Measurements from ENCODE around the gene PRKAG2.

PRKAG2 gene

DNA sequence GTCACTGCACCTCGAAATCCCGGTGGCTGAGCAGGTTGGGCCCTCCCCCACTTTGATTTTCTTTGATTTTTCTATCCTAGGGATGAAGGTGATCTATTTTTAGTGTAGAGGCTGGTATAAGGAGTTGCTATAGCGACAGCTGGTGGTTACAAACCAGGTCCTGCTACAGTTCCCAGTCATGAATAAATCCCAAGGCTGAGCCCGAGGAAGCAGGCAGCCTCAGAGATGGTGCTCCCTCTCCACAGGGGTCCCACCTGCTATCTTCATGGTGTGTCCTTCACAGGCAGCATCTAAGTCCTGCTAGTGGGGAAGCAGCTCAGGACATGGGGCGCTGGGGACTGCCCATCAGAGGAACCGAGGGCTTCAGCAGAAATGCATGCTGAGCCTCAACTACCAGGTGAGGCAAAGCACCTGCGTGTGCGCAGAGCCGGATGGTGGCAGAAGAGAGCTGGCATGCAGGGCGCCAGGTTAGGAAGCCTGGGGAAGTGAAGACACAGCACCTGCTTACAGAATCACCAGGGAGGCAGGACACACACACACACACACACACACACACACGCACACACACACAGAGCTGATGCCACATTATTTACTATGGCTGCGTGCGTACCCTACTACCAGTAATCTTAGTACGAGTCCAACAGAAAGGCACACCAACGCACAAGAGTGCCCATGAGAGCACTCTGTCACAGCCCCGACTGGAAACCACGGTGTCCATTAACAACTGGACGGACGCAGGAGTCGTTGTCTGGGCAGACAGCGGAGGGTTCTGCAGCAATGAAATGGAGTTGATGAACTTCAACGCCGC, 150.9 kb downstream of the PRKAG2 start:
- no peak for DNase-seq (ENCODE audit: low read depth)

DNA sequence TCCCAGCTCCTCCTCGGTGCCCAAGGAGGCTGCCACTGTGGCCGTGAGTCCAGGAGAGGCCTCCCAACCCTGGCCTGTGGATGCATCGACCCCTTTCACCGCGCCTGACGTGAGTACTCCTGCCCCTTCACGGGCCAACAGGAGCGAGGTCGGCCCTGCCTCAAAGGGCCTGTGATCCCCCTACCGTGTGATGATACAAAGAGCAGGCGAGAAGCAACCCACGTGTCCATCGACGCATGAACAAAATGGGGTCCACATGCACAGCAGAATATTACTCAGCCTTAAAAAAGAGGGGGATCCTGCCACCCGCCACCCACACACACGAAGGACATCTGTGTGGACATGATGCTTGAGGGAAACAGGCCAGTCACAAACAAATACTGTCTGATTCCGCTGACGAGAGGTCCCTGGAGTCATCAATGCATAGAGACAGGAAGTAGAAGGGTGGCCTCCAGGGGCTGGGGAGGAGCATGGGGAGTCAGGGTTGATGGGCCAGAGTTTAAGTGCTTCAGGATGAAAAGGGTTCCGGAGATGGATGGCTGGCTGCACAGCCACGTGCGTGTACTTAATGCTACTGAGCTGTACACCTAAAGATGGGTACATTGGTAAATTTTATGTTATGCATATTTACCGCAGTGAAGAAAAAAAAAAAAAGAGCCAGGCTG, 151.9 kb downstream of the PRKAG2 start:
- no peak for DNase-seq (ENCODE audit: low read depth)

DNA sequence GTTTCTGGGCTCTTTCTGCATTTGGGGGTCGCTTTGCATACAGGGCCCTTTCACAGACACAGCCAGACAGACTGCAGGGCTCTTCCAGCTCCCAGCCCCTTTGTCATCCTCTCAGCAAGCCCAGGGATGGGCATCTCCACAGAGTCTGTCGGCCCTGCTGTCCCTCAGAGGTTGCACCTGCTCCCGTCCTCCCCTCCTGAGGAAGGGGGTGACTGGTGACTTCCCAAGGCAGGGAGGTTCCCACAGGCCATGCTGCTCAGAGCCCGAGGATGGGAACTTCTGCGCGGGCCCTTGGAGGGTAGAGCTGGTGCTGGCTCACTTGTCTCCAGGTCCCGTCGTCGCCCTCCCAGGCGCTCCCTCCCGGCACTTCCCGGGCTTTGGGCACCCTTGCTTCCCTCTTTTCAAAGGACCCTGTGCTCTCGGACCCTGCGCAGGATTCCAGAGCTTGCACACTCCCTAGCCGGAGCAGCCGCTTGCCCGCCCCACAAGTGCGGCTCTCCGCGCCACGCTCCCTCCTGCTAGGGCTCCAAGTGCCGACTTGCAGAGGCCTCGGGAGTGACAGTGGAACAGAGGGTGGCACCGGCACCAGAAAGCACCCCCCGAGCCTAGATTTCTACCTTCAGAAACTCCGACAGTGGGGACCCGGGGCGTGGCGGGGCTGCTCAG, 152.5 kb downstream of the PRKAG2 start:
- DNase-seq (ENCODE audit: low read depth), result no peak

DNA sequence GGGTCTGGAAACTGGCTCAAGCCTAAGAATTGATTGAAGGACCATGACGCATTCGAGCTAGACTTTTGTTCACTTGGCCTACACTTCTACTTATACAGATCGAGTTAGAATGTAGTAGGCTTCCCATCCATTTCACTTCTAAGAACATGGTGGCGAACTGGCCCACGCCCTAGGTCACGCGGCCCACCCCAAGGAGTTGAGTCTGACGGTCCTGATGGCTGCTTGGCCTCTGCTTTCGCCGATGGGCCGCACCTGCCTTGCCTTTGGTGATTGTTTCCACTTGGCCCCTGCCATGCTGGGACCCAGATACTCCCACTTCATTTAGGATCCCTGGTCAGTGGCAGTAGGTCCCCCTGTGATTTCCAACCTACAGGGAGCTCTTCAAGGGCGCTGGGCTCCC, 153.6 kb downstream of the PRKAG2 start:
- DNase-seq (ENCODE audit: low read depth), result no peak

DNA sequence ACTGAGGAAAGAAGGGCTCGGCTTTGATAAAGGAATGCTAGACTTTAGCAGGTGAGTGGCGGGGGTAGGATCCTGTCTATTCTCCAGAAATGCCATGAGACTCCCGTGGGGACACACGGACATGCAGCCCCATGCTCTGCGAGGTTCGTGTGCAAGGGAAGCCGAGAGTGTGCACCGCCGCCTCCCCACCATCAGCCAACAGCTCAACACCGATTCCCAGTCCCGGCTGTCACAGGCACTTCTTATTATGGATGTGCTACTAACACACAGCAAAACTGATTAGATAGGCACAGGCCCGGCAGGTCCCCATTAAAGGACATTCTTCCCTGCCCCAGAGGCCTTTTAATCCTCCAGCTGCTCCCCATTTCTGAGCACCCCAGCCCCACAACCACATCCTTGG, 154.4 kb downstream of the PRKAG2 start:
- no peak for DNase-seq (ENCODE audit: low read depth)

DNA sequence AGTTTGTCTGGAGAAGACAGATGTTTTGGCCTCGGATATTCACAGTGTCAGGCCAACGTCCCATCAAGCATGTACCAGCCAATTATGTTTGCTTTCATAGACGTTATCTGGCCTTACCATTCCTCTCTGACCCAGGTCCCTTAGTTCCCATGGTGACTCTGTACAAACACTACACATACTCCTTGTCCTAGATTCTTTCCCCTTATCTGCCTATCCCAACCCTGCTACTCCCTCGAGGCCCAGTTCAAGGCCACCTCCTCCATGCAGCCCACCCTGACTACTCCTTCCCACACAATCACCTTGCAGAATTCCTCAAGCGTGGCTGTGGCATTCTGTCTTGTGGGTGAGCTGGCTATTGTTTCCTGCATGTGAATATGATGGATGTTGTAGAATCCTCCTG, 155.2 kb downstream of the PRKAG2 start:
- no peak for DNase-seq (ENCODE audit: low read depth)

DNA sequence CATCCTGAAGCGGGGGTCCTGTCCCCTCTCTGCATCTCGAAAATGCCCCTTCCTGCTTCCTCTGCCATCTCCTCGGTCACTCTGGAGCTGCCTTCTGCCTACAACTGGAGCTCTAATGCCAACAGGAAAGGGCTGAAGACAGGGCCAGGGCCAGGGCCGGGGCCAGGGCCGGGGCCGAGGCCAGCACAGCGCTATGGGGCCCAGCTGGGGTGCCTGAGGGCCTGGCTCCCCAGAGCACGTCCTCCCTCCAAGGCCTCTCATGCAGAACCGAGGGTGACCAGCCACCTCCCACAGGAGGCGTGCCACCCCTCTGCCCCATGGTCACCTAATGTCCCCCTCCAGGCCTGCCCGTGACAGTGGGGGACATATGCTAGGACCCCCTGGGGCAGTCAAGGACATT, 155.7 kb downstream of the PRKAG2 start:
- DNase-seq (ENCODE audit: low read depth), result no peak

DNA sequence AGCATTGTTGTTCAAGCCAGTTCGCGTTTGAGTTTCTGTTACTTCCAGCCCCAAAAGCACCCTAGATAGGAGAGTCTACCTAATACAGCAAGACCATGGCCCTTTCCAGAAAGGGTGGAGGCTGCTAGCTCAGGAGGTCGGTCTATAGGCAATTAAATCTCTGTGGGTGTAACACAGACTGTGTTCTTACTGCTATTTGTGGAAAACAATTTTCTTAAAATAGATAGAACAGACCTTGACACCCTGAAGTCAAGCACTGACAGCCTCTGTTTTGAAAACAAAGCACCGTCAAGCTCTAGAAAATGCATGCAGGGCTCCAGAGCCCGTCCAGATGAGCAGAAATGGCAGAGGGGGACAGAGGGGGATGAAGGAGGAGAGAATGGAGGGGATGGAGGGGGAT, 156.6 kb downstream of the PRKAG2 start:
- DNase-seq (ENCODE audit: low read depth), result no peak

DNA sequence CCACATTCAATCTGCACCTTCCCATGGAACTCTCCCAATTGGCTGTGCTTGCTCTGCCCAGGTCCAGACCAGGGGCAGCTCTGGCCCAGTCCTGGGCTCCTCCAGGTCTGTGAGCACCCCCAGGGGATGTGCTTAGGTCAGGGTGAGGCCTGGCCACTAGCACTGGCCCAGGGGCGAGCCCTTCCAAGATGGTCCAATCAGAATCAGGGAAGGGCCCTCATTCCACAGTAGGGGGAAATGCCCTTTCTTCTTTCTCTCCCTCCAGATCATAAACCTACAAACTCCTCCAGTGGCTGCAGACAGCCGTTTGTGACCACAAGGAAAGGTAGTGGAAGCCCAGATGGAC, 157.0 kb downstream of the PRKAG2 start:
- no peak for DNase-seq (ENCODE audit: low read depth)

DNA sequence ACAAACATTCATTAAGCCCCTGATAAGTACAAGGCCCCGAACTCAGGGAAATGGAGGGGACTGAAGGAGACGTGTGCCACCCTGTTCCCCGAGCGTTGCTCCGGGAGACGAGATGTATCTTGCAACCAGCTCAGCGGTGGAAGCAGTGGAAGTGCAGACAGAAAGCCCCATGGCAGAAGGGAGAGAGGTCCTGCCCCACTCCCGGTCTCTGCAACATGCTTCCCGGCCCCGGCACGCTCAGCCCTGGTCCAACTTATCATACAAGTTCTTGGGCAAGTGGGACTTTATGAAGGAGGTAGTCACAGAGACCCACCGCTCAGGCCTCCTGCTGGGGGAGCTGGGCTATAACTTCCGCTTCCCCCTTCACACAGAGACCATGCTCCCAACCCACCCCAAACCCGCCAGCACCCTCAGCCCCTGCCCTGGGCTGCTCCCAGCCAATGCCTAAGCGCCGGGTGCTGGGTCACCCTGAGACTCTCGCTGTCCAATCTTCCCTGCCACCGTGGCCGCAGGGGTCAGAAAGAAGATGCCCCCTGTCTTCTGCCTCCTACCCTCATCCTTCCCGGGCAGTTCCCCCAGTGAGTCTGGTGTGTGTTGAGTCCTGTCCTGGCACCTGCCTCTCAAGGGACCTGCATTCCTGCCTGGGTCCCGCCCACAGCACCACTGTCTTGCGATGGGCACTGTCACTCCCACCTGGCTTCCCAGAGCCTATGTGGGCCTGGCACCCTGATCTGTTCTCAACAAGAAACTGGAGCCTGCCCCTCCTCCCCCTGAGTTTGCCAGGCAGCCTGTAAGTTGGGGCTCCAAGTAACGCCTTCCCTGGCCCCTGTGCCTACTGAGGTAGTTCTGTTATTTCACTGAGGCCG, 157.7 kb downstream of the PRKAG2 start:
- no peak for DNase-seq (ENCODE audit: low read depth)

DNA sequence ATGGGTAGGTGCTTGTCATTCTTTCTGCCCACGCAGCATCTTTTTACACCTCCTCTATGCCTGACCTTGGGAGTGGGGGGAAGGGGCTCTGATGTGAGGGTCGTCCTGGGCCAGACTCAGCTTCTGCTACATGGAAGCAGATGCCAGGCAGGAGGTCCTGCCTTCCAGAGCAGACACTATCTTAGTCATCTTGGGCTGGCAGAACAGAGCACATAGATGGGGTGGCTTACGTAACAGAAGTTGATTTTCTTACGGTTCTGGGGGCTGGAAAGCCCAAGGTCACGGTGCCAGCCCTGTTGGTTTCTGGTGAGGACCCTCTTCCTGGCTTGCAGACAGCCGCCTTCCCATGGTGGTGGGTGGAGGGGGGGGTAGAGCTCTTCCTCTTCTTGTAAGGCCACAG, 159.0 kb downstream of the PRKAG2 start:
- no peak for DNase-seq (ENCODE audit: low read depth)

DNA sequence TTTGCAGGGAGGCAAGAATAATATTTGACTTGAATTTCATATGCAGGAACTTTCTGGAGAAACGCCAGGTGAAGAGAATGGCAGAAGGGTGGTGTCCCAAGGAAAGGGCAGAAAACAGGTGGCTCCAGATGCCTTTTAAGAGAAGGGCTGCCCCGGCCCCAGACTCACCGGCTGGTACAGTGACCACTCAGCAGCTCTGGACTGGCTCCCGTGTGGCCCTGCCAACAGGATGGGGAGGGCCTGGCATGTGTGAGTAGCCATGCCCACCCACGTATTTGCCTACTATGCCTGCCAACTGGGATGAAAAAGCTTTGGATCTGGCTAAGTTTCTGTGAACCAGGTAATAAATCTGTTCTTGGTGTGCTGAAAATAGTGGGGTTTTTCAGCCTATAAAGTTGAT, 159.5 kb downstream of the PRKAG2 start:
- no peak for DNase-seq (ENCODE audit: low read depth)

DNA sequence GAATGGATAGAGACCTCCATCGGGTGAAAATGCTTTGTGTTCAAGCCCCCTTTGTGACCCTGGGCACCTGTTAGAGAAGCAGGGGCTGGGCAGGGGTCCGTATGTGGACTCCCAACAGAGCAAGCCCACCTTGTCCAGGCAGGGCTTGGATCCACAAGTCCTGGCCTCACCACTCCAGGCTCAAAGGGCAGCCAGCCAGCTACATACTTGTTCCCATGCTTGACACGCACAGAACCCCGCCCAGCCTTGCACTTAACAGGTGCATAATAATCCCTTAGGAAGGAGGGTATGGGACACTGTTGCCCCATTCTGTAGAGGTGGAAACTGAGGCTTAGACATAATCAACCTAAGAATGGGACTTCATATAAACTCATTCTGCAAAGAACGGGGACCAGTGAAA, 160.6 kb downstream of the PRKAG2 start:
- DNase-seq (ENCODE audit: low read depth), result no peak

DNA sequence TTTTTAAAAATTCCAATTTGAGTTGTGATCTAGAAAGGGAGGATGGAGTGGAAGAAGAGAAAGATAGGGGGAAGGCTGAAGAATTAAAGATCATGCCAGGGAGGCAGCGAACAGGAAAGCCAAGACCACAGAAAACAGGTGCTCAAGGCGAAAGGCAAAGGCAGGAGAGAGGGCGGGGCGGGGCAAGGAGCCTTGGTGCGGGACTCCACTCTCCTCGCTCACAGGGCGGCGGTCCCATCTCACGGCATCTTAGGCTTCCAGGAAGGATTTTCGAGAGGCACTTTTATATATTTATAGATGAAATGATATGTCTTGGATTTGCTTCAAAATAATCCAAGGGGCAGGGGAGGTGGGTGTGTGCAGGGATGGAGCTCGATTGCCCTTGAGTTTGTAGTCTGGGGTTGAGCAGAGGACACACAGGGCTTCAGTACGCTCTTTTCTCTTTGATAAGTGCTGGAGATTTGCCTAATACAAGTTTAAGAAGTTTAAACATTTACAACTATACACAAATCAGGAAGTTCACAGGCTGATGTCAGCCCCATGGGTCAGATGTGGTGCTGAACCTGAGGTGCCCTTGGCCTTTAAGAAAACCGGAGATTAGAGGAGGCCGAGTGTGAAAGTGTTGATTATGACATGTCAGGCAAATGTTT, 161.1 kb downstream of the PRKAG2 start:
- DNase-seq (ENCODE audit: low read depth), result no peak

DNA sequence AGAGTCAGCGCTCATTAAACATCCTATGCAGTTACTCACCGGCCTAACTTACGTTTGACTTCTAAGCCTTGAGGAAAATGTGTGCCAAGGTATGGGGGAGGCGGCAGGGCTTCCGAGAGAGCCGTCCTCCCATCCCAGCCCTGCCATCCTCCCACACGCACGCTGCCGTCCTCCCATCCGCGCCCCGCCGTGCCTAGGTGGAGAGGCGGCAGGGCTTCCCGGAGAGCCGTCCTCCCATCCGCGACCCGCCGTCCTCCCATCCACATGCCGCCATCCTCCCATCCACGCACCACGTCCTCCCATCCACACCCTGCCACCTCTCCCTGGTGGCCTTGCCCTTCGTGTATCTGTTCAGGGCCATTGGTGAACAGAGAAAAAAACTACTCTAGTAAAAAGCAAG, 162.7 kb downstream of the PRKAG2 start:
- no peak for DNase-seq (ENCODE audit: low read depth)

DNA sequence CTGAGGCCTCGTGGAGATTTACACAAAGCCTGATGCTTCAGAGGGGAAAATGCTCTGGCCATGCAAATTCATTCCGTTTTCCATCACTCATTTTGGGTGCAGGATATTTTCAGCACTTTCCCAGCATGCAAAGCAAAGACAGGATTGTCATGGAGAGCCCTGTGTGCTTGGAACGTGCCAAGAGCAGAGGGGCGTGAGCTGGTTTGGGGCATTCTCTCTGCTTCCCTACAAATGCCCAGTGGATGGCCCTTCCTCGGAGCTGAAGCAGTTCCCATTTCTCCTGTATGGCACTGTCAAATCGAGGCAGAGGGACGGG, 164.1 kb downstream of the PRKAG2 start:
- no peak for DNase-seq (ENCODE audit: low read depth)

DNA sequence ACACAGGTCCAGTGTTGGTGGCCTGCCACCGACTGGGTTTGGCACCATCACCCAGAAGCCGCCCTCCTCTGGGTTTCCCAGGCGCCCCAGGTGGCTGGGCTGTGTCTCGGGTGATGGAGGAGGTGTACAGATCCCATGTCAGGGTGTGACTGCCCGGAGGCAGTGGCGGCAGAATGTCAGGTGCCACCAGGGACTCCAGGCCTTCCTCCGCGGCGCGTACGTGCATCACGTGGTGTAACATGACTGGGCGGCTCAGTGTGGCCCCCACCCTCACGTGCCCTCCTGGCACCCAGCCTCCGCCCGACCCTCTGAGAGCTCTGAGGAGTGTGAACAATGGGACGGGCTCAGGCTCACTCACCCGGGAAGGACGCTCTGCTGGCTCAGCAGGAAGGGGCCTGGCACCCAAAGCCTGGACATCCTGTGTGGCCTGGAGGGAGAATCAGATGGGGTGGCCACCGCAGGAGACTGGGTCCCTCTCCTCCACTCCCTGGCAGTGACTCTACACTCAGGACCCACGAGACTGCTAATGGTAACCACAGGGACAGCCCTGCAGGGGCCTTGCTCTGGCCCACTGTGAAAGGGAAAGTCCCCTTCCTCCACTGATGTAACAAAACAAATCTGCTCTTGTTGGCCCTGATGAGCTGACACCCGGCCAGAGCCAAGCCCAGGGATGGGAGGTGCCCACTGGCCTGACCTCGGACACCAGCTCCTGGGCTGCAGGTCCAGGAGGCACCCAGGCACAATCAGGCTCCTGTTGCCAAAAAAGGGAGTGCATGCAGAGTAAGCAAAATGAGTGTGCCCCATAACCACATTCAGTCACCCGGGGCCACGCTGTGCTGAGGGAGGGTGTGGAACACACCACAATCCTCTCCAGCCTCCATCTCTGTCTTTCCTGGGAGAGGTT, 164.8 kb downstream of the PRKAG2 start:
- DNase-seq (ENCODE audit: low read depth), result no peak

DNA sequence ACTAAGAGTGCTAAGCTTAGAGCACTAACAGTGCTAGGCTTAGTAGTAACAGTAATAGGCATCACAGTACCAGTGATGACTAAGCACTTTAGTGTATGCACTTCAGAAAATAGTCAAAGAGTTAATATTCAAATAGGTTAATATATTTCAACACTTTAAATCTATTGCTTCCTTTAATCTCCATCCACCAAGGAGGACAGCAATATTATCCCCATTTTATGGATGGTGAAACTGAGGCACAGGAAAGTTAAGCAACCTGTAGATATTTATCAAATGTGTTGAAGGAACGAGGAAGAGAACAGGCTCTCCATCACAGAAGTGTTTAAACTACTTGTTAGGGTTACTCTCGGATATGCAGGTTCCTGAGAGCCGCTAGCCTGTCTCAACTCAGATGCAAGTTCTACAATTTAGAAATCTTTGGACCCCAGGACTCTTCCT, 165.5 kb downstream of the PRKAG2 start:
- no peak for DNase-seq (ENCODE audit: low read depth)

DNA sequence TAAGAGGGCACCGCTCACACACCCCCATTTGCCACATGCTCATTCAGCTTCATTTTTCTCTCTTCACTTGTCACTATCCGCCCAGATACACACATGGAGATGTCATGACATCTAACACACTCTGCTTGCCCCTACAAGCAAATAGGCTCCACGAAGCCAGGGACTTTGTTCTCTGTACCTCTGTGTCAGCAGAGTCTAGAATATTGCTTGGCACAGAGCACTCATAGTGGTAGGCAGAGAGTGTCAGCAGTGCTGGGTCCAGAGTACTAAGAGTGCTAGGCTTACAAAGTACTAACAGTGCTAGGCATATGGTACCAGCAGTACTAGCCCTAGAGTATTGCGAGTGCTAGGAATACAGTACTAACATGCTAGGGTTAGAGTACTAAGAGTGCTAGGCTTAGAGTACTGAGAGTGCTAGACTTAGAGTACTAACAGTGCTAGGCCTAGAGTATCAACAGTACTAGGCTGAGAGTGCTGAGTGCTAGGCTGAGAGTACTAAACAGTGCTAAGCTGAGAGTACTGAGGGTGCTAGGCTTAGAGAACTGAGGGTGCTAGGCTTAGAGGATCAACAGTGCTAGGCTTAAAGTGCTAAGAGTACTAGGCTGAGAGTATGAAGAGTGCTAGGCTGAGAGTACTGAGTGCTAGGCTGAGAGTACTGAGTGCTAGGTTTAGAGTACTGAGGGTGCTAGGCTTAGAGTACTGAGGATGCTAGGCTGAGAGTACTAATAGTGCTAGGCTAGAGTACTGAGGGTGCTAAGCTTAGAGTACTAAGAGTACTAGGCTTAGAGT, 166.1 kb downstream of the PRKAG2 start:
- DNase-seq (ENCODE audit: low read depth), result no peak

DNA sequence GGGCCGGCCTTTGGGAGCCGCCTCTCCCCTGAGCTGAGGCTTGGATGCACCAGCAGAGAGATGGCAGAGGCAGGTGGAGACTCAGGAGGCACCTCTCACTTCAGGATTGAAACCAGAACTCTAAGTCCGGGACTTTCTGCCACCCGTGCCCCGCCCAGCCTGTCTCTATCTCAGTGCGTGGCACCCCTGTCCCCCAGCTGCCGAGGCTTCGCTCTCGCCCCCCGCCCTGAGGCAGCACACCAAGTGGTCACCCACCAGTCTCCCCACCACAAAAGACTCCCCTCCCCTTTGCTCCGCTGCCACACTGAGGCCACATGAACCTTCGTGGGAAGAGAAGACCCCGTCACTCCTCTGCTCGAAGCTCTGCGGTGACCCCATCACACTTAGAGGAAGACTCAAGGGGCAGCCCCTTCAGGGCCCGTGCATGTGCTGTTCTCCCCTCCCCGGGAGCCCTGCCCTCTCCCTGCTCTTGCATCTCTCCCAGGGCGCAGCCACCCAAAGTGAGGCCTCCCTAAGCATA, 166.7 kb downstream of the PRKAG2 start:
- DNase-seq (ENCODE audit: low read depth), result no peak
